GM10248 (cell line): ENCODE results near the gene MDFIC.

Source experiments
- CTCF ChIA-PET: fragments of 300-600 bp; sonication (Branson Sonifier 250); formaldehyde crosslinking; extraction: SDS; loops from one replicate; lab custom pipeline; 2021; ENCODE audit warnings: antibody characterized with exemption; lab: Yijun Ruan, JAX
- POLR2A ChIA-PET: fragments of 350-650 bp; sonication (Branson Sonifier 250); formaldehyde crosslinking; extraction: SDS; loops from one replicate; lab custom pipeline; 2020; ENCODE audit warnings: antibody characterized with exemption; lab: Yijun Ruan, JAX
- DNase-seq: peaks from one replicate; pipeline ENCODE4 v3.0.0; 2012; ENCODE audit errors: extremely low spot score
- CTCF ChIP-seq: IDR thresholded peaks from 2 replicates; pipeline ENCODE4 v1.5.1; 2012; ENCODE audit warnings: mild to moderate bottlenecking, low read depth; ENCODE audit errors: extremely low read depth, missing control alignments, control extremely low read depth

MDFIC gene

GRCh38 chr7:114930829-114931655 is 9.1 kb downstream of the MDFIC start:
- ChIA-PET CTCF (interaction anchor here (1.0 to 8.6 kb wide), 5 partner anchors 7 to 15 kb away, joined by 4 to 61 read pairs (median 14); no protein-coding TSS in a partner anchor), POLR2A (no interaction called here)
- TF ChIP-seq CTCF: no peak
- DNase-seq: no peak

GRCh38 chr7:114931656-114932011 is 9.7 kb downstream of the MDFIC start:
- ChIA-PET CTCF (interaction anchor here (1.0 to 3.7 kb wide), 8 partner anchors 8 to 67 kb away, joined by 3 to 19 read pairs (median 5); no protein-coding TSS in a partner anchor), POLR2A (no interaction called here)
- TF ChIP-seq CTCF: no peak
- no peak for DNase-seq

- POLR2A ChIA-PET: no interaction called here
- no peak for DNase-seq
- TF ChIP-seq CTCF: no peak
- CTCF ChIA-PET: interaction anchor here (1.6 to 3.7 kb wide), 4 partner anchors 9 to 68 kb away, joined by 3 to 19 read pairs (median 14); no protein-coding TSS in a partner anchor
These were observed 11.1 kb downstream of the MDFIC start for GRCh38 chr7:114932991-114933390.

GRCh38 chr7:114933658-114934057 is 11.8 kb downstream of the MDFIC start:
- ChIA-PET CTCF (interaction anchor here (3.0 to 3.7 kb wide), 3 partner anchors 10 to 16 kb away, joined by 13 to 19 read pairs (median 14); no protein-coding TSS in a partner anchor), POLR2A (no interaction called here)
- no peak for DNase-seq
- no peak for TF ChIP-seq CTCF

- POLR2A ChIA-PET: no interaction called here
- CTCF ChIA-PET: interaction anchor here (3.0 to 3.7 kb wide), 3 partner anchors 10 to 16 kb away, joined by 13 to 19 read pairs (median 14); no protein-coding TSS in a partner anchor
- no peak for DNase-seq
- no peak for TF ChIP-seq CTCF
These were observed 12.2 kb downstream of the MDFIC start for GRCh38 chr7:114934086-114934485.

GRCh38 chr7:114934713-114935112 is 12.8 kb downstream of the MDFIC start:
- ChIA-PET POLR2A (no interaction called here), CTCF (interaction anchor here (3.7 kb wide), 1 partner anchor 12 kb away, joined by 14 read pairs; no protein-coding TSS in a partner anchor)
- DNase-seq: no peak
- TF ChIP-seq CTCF: no peak
